Measurements from ENCODE around the gene PDLIM5.
"Not testable (repeated sequence)": the region's sequence is repeated elsewhere in the genome, so short reads cannot be mapped to it uniquely, and the experiment has no call there.

Gene PDLIM5

GRCh38 chr4:94466923-94467322 lies 15.2 kb downstream of the PDLIM5 start:
- no peak for DNase-seq

DNA sequence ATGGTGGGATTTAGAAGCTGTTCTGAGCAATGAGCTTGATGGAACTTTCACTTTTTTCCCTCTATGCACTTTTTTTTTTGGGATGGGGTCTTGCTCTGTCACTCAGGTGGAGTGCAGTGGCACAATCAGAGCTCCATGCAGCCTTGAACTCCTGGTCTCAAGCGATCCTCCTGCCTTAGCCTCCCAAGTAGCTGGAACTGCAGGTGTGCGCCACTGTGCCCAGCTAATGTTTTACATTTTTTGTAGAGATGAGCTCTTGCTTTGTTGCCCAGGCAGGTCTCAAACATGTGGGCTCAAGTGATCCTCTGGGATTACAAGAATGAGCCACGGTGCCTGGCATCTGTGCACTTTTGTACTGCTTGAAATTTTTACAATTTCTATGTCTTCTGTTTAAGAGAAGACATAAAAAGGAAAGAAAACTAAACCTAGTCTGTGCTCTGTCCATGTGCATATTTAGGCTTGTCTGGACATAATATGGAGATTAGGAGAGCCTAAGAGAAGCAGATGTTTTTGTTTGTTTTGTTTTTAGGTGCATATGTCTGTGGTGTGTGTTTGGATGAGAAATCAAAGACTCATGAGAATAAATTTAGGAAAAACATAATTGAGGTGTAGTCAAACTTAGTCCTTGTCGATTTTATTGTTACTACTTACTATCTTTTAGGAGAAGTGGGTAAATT lies 16.5 kb downstream of the PDLIM5 start:
- DNase-seq = no peak

DNA sequence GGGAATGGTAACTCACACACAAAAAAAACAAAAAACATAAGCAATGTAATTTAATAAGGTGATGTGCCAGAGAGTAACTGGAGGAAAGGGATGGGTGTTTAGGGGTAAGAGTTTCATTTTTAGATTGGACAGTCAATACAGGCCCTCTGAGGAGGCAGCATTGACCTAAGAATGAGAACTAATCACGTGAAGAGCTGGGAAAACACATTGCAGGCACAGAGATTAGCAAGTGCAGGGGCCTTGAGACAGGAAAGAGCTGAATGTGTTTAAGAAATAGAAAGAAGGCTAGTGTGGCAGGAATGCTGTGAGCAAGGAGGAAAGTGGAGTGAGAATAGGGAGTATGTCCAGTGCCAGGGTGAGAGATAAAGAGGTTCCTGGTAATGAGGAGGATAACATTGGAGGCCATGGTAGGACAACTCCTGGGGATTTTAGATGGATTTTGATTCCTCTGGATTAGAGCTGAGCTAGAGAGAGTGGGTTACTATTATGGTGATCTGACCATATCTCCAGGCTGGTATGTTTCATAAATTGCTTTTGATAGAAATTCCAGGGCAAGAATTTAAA lies 17.6 kb downstream of the PDLIM5 start:
- DNase-seq = no peak

DNA sequence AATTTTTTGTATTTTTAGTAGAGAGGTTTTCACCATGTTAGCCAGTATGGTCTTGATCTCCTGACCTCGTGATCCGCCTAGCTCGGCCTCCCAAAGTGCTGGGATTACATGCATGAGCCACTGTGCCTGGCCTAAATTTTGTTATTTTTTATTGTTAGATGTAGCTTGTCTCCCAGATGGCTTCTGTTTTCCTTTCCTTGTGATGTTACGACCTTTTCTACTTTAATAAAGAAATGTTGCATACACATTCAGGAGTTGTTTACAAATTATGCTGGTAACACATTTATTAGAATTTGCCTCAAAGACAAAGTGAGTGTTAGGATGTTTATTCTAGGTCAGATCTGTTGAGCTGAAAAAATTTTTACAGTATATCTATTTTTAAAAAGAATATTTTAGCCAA lies 18.4 kb downstream of the PDLIM5 start:
- no peak for DNase-seq

DNA sequence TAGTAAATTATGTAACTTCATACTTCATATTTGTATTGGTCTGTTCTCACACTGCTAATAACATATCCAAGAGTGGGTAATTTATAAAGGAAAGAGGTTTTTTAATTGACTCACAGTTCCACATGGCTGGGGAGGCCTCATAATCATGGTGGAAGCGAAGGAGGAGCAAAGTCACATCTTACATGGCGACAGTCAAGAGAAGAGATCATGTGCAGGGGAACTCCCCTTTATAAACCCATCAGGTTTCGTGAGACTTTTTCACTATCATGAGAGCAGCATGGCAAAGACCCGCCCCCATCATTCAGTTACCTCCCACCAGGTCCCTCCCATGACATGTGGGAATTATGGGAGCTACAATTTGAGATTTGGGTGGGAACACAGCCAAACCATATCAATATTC lies 19.0 kb downstream of the PDLIM5 start:
- not testable (repeated sequence) for DNase-seq

DNA sequence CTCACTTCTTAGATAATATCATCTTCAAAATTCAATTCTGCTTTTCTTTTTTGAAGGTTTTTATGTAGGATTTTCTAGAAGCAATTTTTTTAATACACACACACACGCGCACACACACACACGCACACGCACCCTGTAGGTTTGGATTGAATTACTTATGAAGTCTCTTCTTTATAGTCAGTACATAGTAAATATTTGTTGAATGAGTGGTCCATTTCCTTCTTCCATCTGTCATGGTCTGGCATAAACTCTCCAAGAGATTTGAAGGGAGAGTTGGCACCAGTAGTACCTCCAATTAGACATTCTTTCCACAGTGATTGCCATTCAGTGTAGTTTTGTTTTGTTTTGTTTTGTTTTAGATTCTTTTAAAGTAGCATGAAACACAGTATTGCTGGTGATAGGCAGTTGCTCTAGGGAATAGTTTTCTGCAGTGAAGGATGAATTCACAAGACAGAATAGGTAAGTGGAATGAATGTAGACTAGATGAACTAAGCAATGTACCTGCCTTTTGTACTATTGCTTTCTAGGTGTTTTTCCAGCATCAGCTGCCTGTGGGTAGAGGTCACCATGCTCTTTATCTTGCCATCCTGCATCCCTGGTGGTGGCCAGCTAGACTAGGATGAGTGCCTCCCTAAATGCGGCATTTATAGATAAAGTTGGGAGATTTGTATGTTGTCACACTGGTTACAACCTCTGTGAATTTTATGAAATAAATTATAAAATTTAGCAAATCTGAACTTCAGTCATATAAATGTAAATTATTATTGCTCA lies 20.5 kb downstream of the PDLIM5 start:
- no peak for DNase-seq

- no peak for DNase-seq
These were observed 23.3 kb downstream of the PDLIM5 start for GRCh38 chr4:94475050-94475449.

DNA sequence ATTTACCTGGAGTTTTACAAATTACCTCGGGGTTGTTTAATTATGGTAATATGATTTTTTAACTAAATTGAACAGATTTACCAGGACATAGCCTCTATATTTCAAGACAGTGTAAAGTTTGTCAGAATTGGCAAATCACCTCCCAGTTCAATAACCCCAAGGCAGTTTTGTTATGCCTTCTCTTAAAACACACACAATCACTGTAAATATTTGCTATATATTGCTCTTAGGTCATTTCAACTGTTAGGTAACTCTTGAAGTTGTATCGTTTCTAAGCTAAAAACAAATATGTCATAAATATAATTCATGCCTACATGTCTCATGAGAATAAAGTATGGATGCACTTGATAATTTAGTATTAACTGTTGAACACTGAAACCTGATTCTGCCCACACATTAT lies 24.1 kb downstream of the PDLIM5 start:
- no peak for DNase-seq

DNA sequence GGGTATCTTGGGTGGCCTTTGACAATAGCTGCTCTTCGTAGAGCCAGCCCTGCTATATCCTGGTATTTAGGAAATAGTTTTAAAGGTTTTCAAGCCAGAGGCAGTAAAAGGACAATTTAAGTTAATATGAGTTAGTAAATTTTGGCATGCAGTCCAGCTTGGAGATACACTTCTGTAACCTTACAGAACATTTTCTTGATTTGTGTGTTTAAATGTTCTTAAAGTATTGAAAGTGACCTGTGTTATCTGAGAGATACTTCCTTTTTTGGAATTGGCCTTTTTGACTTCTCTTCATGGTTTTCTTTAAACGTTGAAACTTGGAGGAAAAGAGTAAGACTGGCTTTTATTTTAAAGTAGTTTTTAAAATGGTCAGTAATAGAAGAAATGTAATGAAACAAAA lies 25.5 kb downstream of the PDLIM5 start:
- no peak for DNase-seq

DNA sequence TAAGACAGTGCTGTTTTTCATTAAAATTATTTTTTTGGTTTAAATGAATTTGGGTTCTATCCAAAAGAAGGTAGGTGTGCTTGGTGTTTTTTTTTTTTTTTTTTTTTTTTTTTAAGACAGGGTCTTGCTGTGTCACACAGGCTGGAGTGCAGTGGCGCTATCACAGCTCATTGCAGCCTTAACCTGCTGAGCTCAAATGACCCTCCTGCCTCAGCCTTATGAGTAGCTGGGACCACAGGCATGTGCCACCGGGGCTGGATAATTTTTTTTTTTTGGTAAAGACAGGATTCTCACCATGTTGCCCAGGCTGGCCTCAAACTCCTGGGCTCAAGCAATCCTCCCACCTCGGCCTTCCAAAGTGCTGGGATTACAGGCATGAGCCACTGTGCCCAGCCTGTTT lies 27.1 kb downstream of the PDLIM5 start:
- not testable (repeated sequence) for DNase-seq

DNA sequence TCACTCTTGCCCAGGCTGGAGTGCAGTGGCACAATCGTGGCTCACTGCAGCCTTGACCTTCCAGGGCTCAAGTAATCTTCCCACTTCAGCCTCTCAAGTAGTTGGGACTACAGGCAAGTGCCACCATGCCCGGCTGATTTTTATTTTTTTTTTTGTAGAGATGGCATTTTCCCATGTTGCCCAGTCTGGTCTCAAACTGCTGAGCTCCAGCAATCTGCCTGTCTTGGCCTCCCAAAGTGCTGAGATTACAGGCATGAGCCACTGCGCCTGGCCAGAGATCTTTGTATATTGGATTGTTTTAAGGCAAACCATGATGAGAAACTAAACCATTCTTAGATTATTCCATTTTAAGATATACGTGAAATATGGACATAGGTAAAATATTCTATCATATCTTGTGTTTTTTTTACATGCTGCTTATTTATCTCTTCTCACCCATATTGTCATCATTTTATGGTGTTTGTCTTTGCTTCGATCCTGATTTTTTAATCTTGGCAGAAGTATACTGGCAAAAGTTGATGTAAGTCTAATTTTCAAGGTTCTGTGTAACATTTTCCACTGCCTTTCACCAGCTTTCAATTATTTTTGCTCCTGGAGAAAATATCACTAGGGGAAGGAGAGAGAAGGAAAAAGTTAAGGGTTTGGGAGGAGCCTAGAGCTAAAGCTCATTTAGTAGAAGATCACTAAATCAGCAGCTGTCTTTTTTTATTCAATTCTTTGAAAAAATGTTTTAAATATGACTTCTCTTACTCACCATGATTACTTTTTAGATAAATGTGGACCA lies 27.8 kb downstream of the PDLIM5 start:
- DNase-seq = no peak

DNA sequence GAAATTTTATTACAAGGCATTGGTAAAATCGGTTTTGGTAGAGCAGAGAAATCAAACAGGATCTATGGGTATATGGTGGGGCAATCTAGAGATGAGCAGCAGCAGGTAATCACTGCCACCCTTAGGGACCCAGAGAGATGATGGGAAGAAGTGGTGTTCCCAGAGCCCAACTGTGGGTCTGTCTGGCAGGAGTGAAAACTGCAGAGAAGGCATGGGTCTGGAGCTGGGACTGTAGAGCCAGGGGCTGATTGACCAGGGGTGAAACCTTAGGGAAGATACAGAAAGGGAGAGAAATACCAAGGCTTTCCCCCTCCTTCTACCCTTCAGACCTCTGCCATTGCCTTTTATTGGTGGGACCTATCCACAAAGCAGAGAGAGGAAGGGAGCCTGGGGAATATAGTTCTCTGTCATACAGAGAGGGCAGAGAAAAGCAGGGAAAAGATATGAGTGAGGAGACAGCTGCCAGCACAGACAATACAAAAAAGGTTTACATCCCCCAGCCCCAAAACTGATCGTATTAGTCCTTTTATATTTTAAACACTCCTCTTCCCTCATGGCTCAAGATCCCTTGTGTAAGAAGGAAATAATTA lies 28.7 kb downstream of the PDLIM5 start:
- DNase-seq = no peak

DNA sequence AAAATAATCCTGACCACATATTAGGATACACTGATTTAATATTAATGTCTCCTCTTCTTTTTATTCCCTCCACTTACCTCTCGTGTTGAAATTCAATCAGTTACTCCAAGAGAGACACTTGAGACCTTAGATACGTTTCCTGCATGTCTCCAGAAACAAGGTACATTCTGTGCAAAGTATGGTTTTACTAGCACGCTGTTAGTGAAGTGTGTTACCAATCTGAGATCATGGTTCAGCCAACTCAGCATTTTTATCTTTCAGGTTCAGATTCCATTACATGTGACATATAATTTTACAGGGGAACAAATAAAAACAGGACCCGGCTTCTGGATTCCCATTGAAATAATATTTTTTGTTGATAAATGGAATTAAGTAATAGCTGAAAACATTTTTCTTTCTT lies 32.2 kb downstream of the PDLIM5 start:
- no peak for DNase-seq

- DNase-seq = peak; percentile 34
These were observed 33.1 kb downstream of the PDLIM5 start for GRCh38 chr4:94484818-94485217.

- no peak for DNase-seq
These were observed 34.6 kb downstream of the PDLIM5 start for GRCh38 chr4:94486372-94486801.

DNA sequence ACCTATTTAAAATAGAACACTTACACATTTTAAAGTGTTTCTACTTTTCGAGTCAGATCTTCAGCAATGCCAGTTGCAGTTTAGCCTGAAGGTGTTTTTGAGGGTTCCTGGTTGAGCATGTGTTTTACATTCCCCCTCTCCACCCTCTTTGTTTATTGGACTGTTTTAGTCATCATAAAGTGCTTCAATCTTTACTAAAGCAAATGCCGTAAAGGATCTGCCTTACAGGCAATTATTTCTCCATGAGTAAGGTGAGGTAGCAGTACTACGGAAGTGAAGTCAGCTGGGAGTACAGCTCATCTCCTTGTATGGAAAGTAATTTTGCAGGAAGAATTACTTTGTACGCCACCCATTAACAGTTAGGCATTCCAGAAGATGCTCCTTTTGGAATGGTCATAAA lies 36.9 kb downstream of the PDLIM5 start:
- no peak for DNase-seq

GRCh38 chr4:94489098-94489497 lies 37.4 kb downstream of the PDLIM5 start:
- no peak for DNase-seq

DNA sequence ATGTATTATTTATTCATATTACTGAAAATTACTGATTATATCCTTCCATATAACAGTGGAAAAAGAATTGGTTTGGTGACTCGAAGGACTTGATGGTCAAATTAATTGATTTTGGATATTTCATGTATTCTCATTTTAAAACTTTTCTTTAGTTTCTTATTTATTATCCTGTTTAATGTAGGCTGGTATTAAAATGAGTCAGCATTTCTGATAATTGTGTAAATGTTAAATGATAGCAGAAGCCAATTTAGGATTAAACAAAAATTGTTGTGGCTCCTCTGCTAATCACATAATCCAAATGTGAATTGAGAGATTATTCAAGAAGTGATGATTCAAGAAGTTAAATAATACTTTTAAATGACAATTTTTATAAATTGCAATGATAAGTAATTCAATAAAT lies 38.7 kb downstream of the PDLIM5 start:
- no peak for DNase-seq

- no peak for DNase-seq
These were observed 39.6 kb downstream of the PDLIM5 start for GRCh38 chr4:94491322-94491721.

DNA sequence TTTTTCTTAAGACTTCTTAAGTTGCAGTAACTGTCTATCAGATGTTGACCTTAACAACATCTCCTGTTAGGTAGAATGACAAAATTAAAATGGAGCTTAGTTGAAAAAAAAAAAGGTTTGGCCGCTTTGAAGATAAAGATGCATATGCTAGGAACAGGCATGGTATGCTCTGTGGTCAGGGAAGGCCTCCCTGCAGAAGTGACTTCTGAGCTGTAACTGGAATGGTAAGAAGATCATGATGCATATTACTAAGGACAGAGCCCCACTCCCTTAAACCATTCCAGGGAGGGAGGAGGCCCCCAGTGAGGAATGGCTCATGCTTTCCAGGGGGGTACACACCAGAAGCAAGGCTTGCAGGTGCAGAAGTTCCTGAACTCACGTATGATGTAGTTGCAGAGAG lies 43.7 kb downstream of the PDLIM5 start:
- DNase-seq = no peak

DNA sequence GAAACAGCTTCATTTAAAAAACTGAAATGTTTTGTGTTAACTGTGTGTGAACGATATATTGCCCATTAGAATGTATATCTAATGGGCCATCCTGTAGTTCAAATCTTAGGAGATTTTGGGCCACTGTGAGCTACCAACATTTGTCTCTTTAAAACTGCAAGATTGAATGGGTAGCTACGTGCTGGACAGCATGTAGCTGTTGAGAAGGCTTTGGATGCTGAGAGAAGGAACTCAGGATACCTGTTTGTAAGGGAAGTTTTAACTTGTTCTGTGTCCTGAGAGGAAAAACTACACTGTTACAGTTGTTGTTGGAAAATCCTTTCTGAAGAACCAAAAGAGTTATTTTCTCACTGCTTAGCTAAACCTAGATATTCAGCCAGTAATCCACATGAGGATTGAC lies 45.9 kb downstream of the PDLIM5 start:
- no peak for DNase-seq

DNA sequence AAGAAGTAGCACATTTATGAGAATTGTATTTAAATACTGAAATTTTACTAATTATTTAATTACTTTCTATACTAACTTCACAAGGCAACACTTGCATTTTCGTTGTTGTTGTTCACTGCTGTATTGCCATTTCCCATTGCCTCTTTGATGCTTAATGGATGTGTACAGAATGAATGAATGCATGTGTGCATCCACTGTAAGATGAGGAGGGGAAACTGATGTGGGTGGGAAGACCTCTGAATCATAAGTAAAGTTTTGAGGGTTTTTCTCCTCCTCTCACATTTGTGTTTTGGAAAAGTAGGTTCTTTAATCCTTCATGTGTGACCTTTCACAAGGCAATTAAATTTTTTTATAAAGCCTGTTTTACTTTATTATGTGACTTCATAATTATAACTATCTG lies 46.8 kb downstream of the PDLIM5 start:
- DNase-seq = no peak

DNA sequence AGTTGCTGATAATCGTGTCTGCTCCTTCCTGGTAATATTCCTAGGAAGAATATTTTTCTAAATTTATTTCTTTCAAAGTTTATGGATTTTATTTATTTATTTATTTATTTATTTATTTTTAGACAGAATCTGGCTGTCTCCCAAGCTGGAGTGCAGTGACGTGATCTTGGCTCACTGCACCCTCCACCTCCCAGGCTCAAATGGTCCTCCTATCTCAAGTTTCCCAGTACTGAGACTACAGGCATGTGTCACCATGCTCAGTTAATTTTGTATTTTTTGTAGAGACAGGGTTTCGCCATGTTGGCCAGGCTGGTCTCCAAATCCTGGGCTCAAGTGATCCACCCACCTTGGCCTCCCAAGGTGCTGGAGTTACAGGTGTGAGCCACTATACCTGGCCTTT lies 48.9 kb downstream of the PDLIM5 start:
- DNase-seq = no peak

Data from inflammatory macrophage treated with lipopolysaccharide for 4 hours (primary cell).